Right cardiac atrium (tissue), 5 donors: Measurements from ENCODE around the gene ZNF736. TPM values are rescaled to one million over a fixed set of nuclear protein-coding genes. Genes with fewer than 3 reads are reported as not detected.

Experiments used
- polyA plus RNA-seq: library from polyadenylated mRNA; stranded (reverse); fragments of 200-250 nt; gene quantifications from one replicate; pipeline ENCODE4 v1.2.3, GENCODE V29; 2013
- total RNA-seq, 4 donors: library from RNA; stranded (reverse); fragmentation: NEBNext Ultra II Directional; extraction: Animal tissue kit (Norgen Biotek cat#: 25700); gene quantifications; one replicate each; pipeline ENCODE4 v1.2.1, GENCODE V29; 2021
- donor health status: healthy with polysubstance abuse.
- donor health status: DM: no; HTN: yes; CAD: no.
- donor health status: DM: no; HTN: no; CAD: no.
- donor health status: DM: no; HTN: yes; CAD: no; lungs with severe emphysema.
- donor health status: DM: yes; HTN: yes; CAD: no.

ZNF736 gene
- total and polyA plus RNA-seq, 5 donors, result 2.4 to 7.7 (median 7.4) TPM

Other genes with a start within 250 kb of the ZNF736 start
- gene ZNF735, start 106.8 kb upstream of the ZNF736 start, total RNA-seq, result not detected
- gene ZNF735, start 106.8 kb upstream of the ZNF736 start, polyA plus RNA-seq, result not detected
- gene ZNF679, start 85.5 kb upstream of the ZNF736 start, total RNA-seq, result not detected
- not detected for gene ZNF679, start 85.5 kb upstream of the ZNF736 start, polyA plus RNA-seq
- gene ZNF680, start 249.1 kb downstream of the ZNF736 start, total RNA-seq, result 10 to 100 TPM; 24.2 to 29.8 (median 26.6) TPM
- gene ZNF680, start 249.1 kb downstream of the ZNF736 start, polyA plus RNA-seq, result 11.9 TPM